ENCODE measurements around the gene SFXN5. TPM values are rescaled to one million over a fixed set of nuclear protein-coding genes. Genes with fewer than 3 reads are reported as not detected.

SFXN5 gene
- total RNA-seq, 1 donor from 2014 or later, result 14.9 TPM

- Histone ChIP-seq H3K79me2 (ENCODE audit: insufficient read depth, low read length) (no peaks in the 10 kb centered on the region), H3K36me3 (ENCODE audit: insufficient read depth, low read length) (no peaks in the 10 kb centered on the region), H3K9ac (ENCODE audit: low read length) (no peak overlapping the region), H2AFZ (ENCODE audit: low read depth, low read length) (no peak overlapping the region), H3K4me3 (ENCODE audit: insufficient read depth, low read depth, low read length) (no peak overlapping the region), H4K20me1 (ENCODE audit: insufficient read depth, low read length) (peaks cover 6% of the 10 kb centered on the region), H3K27me3 (ENCODE audit: insufficient read depth, low read length) (no peaks in the 10 kb centered on the region), H3K27ac (ENCODE audit: low read depth, low read length) (no peak overlapping the region), H3K4me2 (ENCODE audit: low read length) (no peak overlapping the region), H3K9me3 (ENCODE audit: insufficient read depth, low read depth, low read length) (no peaks in the 10 kb centered on the region), H3K4me1 (ENCODE audit: insufficient read depth, low read length) (no peaks in the 10 kb centered on the region)
- Mint-ChIP-seq H3K27me3 (ENCODE audit: low read depth, unreplicated experiment) (peaks cover 36% of the 10 kb centered on the region), H3K36me3 (ENCODE audit: low read depth, unreplicated experiment) (peaks cover 37% of the 10 kb centered on the region), H3K27ac (ENCODE audit: unreplicated experiment) (no peak overlapping the region), H3K4me1 (ENCODE audit: low read depth, unreplicated experiment) (peaks cover 5% of the 10 kb centered on the region), H3K4me3 (ENCODE audit: unreplicated experiment) (no peak overlapping the region), H3K9me3 (ENCODE audit: unreplicated experiment) (peaks cover 7% of the 10 kb centered on the region)
- no peak for TF ChIP-seq EZH2 (IDR thresholded peaks at IDR 0.05; ENCODE audit: insufficient read depth, low read length)
- TF ChIP-seq, protein P1, sequence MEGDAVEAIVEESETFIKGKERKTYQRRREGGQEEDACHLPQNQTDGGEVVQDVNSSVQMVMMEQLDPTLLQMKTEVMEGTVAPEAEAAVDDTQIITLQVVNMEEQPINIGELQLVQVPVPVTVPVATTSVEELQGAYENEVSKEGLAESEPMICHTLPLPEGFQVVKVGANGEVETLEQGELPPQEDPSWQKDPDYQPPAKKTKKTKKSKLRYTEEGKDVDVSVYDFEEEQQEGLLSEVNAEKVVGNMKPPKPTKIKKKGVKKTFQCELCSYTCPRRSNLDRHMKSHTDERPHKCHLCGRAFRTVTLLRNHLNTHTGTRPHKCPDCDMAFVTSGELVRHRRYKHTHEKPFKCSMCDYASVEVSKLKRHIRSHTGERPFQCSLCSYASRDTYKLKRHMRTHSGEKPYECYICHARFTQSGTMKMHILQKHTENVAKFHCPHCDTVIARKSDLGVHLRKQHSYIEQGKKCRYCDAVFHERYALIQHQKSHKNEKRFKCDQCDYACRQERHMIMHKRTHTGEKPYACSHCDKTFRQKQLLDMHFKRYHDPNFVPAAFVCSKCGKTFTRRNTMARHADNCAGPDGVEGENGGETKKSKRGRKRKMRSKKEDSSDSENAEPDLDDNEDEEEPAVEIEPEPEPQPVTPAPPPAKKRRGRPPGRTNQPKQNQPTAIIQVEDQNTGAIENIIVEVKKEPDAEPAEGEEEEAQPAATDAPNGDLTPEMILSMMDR (IDR thresholded peaks at IDR 0.05; ENCODE audit: insufficient read depth, low read depth, low read length), result no peak
- no peak for DNase-seq (ENCODE audit: low read depth)
- FAIRE-seq, result no peak
Measured at GRCh38 chr2:72961036-72961720, 110.3 kb downstream of the SFXN5 start.

GRCh38 chr2:72959995-72960981 is 111.2 kb downstream of the SFXN5 start:
- Histone ChIP-seq H3K4me1 (ENCODE audit: insufficient read depth, low read length) (no peaks in the 10 kb centered on the region), H3K27ac (ENCODE audit: low read depth, low read length) (no peak overlapping the region), H3K36me3 (ENCODE audit: insufficient read depth, low read length) (no peaks in the 10 kb centered on the region), H3K79me2 (ENCODE audit: insufficient read depth, low read length) (no peaks in the 10 kb centered on the region), H2AFZ (ENCODE audit: low read depth, low read length) (no peak overlapping the region), H3K9me3 (ENCODE audit: insufficient read depth, low read depth, low read length) (no peaks in the 10 kb centered on the region), H3K4me2 (ENCODE audit: low read length) (no peak overlapping the region), H3K9ac (ENCODE audit: low read length) (no peak overlapping the region), H3K27me3 (ENCODE audit: insufficient read depth, low read length) (no peaks in the 10 kb centered on the region), H4K20me1 (ENCODE audit: insufficient read depth, low read length) (peaks cover 3% of the 10 kb centered on the region), H3K4me3 (ENCODE audit: insufficient read depth, low read depth, low read length) (no peak overlapping the region)
- Mint-ChIP-seq H3K4me3 (ENCODE audit: unreplicated experiment) (no peak overlapping the region), H3K9me3 (ENCODE audit: unreplicated experiment) (peaks cover 7% of the 10 kb centered on the region), H3K27me3 (ENCODE audit: low read depth, unreplicated experiment) (peaks cover 33% of the 10 kb centered on the region), H3K36me3 (ENCODE audit: low read depth, unreplicated experiment) (peaks cover 38% of the 10 kb centered on the region), H3K27ac (ENCODE audit: unreplicated experiment) (no peak overlapping the region), H3K4me1 (ENCODE audit: low read depth, unreplicated experiment) (peaks cover 5% of the 10 kb centered on the region)
- DNase-seq (ENCODE audit: low read depth), result no peak
- TF ChIP-seq, protein P1 (IDR thresholded peaks at IDR 0.05; ENCODE audit: insufficient read depth, low read depth, low read length), result no peak
- TF ChIP-seq EZH2 (IDR thresholded peaks at IDR 0.05; ENCODE audit: insufficient read depth, low read length), result no peak
- FAIRE-seq, result no peak
